Activated CD8-positive, alpha-beta memory T cell treated with anti-CD3 and anti-CD28 coated beads, Interleukin-2, amount 50 U/mL, for 1 hour (primary cell): Measurements from ENCODE around the gene RAB22A.
A peak's percentile ranks its signal among the peaks of the same experiment; 100 is the strongest.
"Not testable (repeated sequence)": the region's sequence is repeated elsewhere in the genome, so short reads cannot be mapped to it uniquely, and the experiment has no call there.

ENCODE experiments used
- DNase-seq: peaks from one replicate; pipeline ENCODE4 v3.0.0-alpha.2; 2020; ENCODE audit errors: extremely low read depth

Gene RAB22A

GRCh38 chr20:58388882-58389323 is 79.4 kb downstream of the RAB22A start, which contains the start of gene VAPB:
Gene VAPB, plus strand, starts transcription at chr20:58389229. Its CDS starts 231 bp downstream, at chr20:58389460.
- peak; percentile 81 for DNase-seq

- no peak for DNase-seq
Observed at GRCh38 chr20:58389324-58389967, 79.9 kb downstream of the RAB22A start.

GRCh38 chr20:58389968-58390658 is 80.6 kb downstream of the RAB22A start:
- DNase-seq: no peak

- no peak for DNase-seq
Observed at GRCh38 chr20:58390659-58391035, 81.1 kb downstream of the RAB22A start.

GRCh38 chr20:58392286-58392685 is 82.8 kb downstream of the RAB22A start:
- DNase-seq: no peak

- no peak for DNase-seq
Observed at GRCh38 chr20:58393299-58393698, 83.8 kb downstream of the RAB22A start.

DNA sequence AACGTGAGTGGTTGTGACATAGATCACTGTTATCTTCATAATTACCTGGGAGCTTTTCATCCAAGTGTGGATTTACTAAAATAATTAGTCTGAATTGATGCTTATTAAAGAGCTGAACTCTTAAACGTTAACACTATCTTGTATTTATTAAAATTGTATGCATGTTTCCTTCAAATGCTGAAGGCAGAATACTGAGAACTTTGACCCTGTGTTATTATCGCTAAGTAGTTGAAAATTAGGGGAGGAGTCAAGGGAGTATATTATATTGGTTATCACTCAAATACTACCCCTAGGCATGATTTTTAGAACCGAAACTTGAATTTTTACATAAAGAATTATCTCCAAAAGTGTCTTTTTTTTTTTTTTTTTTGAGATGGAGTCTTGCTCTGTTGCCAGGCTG is 85.3 kb downstream of the RAB22A start:
- no peak for DNase-seq

DNA sequence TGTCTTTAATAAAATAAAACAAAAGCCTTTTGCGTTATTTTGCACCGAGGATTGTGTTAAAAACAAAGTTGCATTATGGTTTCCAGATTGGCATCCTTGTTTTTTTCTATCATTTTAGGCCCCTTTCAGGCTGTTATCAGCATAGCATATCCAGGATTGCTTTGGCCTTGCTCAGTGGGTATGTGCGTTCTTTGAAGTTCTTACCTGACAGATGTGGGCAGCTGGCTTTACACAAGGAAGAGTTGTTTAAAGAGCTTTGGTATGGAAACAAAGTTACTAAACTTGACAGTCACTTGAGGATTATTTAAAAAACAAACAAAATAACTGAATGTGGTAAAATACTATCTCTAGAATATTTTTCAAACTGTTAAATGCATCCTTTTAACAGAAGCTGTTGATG is 86.1 kb downstream of the RAB22A start:
- no peak for DNase-seq

DNA sequence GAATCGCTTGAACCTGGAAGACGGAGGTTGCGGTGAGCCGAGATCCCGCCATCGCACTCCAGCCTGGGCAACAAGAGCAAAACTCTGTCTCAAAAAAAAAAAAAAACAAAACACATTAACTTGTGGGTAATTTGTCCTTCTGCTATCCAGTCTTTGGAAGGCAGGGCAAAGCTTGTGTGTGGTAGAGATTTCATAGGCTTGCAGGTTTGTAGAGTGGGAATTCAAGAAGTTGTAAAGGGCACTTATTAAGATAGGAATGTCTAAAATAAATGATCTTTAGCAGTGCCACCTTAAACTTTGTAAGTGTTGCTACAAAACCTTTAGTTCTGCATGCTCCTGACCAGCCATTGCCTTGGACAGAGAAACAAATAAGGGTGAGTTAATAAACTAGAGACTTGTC is 87.9 kb downstream of the RAB22A start:
- DNase-seq: no peak

GRCh38 chr20:58398254-58398653 is 88.7 kb downstream of the RAB22A start:
- no peak for DNase-seq

DNA sequence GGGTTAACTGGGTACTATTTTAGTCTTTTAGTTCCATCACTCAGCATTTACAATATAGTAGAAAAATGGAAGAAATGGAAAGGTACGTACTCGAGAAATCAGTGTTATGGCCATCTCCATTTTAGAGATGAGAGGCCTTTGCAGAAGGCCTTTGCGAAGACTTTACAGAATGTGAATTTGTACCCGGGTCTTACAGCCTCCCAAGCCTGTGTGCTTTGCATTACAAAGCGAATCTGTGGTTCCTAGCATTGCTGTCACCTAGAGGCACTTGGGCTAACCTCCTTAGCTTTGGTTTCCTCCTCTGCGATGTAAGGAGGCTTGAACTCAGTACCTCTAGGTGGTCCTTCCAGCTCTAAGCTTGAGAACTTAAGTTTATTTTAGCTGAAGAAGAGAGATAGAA is 90.4 kb downstream of the RAB22A start:
- DNase-seq: no peak

GRCh38 chr20:58401162-58401561 is 91.6 kb downstream of the RAB22A start:
- no peak for DNase-seq

DNA sequence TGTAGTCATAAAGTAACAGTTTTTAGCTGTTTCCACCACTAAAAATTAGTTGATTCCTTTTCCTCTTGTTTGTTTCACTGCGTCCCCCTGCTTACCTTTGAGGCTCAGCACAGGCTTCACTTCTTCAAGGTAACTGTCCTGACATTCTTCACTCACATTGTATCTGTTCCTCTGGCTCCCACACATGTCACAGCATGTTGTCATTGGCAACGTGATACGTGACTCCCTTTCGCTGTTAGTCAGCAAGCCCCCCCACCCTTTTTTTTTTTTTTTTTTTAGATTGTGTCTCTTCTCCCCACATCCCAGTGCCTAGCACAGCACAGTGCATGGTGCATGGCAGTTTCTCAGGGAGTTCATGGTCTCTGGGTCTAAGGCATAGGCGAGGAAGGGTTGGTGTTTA is 92.8 kb downstream of the RAB22A start:
- DNase-seq: no peak

GRCh38 chr20:58402827-58403226 is 93.3 kb downstream of the RAB22A start:
- no peak for DNase-seq

- no peak for DNase-seq
Observed at GRCh38 chr20:58403272-58403671, 93.8 kb downstream of the RAB22A start.

DNA sequence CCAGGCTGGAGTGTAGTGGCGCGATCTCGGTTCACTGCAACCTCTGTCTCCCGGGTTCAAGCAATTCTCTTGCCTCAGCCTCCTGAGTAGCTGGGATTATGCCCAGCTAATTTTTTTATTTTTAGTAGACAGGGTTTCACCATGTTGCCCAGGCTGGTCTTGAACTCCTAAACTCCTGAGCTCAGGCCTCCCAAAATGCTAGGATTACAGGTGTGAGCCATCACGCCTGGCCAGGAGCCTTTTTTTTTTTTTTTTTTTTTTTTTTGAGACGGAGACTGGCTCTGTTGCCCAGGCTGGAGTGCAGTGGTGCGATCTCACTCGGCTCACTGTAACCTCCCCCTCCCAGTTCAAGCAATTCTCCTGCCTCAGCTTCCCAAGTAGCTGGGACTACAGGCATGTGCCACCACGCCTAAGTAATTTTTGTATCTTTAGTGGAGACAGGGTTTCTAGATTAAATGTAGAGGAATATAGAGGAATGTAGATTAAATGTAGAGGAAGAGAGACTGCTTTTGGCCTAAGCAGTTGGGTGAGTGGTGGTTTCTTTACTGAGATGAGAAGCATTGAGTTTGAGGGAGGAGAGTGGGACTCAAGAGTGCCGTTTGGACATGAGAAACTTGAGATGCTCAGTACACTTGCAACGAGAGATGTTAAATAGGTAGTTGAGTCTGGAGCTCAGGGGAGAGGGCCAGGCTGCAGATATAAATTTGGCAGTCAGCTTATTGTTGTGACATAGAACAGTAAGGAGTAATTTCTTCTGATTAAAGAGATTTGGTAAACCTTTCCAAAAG is 96.2 kb downstream of the RAB22A start:
- DNase-seq: no peak

DNA sequence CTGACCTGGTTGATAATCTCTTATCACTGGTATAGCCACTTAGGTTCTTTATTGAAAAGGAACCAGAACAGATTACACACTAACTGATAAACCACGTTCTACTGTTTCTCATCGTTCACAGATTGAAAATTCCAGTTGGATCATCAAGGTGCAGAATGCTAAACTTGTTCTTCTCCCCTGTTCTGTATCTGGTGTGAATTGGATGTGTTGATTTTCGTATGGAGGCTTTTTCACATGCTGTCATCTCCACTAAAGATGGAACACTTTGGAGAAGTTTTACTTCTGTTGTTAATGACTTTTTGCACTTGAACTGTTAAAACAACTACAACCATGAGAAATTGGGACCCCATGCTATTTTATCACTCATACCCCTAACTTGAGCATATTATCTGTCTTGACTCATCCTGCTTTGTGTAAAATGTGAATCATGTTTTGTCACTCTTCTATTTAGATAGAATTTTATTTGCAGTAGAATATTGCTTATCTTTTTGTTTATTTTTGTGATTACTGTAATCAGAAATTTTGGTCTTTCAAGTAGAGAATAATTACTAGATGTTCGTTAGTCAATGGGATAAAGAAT is 97.0 kb downstream of the RAB22A start:
- no peak for DNase-seq

- DNase-seq: no peak
Observed at GRCh38 chr20:58407201-58407873, 97.8 kb downstream of the RAB22A start.

- no peak for DNase-seq
Observed at GRCh38 chr20:58407966-58408557, 98.5 kb downstream of the RAB22A start.

DNA sequence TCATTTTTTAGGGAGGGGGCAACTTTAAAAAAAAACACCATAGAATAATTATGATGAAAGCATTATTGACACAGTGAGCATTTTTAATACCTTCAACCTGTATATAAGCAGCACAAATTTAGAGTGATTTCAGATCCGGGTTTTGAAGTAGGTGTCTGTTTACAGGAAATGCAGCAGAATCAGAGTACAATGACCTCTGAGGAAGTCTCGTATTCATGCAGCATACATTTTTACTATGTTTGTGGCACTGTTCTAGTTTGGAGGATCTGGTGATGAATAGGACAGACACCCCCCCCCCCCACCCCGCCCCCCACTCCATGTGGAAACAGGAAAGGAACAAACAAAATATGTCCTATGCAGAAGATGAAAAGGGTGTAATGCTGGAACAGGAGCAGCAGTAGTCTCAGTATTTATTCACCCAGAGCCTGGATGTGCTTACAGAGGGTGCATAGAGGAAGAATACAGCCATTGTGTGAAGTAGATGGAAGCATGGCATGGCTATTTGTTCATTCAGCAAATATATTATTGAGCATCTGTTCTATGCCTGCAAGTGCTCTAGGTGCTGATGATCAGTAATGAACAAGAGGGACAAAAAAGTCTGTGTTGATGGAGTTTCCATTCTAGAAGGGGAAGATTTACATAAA is 99.2 kb downstream of the RAB22A start:
- DNase-seq: no peak

DNA sequence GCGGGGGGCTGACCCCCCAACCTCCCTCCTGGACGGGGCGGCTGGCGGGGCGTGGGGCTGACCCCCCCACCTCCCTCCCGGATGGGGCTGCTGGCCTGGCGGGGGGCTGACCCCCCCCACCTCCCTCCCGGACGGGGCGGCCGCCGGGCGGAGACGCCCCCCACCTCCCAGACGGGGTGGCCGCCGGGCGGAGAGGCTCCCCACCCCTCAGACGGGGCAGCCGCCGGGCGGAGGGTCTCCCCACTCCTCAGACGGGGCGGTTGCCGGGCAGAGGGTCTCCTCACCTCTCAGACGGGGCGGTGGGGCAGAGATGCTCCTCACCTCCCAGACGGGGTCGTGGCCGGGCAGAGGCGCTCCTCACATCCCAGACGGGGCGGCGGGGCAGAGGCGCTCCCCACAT is 104.7 kb downstream of the RAB22A start:
- DNase-seq: not testable (repeated sequence)
